HepG2 (cell line): Measurements from ENCODE around the gene NFKBIA. TPM values are rescaled to one million over a fixed set of nuclear protein-coding genes. Genes with fewer than 3 reads are reported as not detected.

Source experiments
- ATF5 ChIP-seq: sonication (generic); formaldehyde crosslinking; IDR thresholded peaks from 2 replicates; pipeline ENCODE4 v1.4.0; 2020; ENCODE audit warnings: mild to moderate bottlenecking, low read depth, missing genetic modification reagents
- CBX2 ChIP-seq, 2 experiments: fragments of 200-600 bp in 1 of 2; sonication (generic); formaldehyde crosslinking in 1 of 2; IDR thresholded peaks; 2 replicates each; pipeline versions ENCODE4 v1.7.0 to v1.8.1; 2018 to 2022; ENCODE audit warnings: low read depth in 2 of 2, low read length in 1 of 2, mild to moderate bottlenecking in 1 of 2, missing genetic modification reagents in 1 of 2
- CHD4 ChIP-seq: fragments of 200-600 bp; sonication (generic); IDR thresholded peaks from 2 replicates; pipeline ENCODE4 v1.7.0; 2017; ENCODE audit warnings: mild to moderate bottlenecking, low read length, borderline replicate concordance
- FUBP1 ChIP-seq: sonication (generic); formaldehyde crosslinking; IDR thresholded peaks from 2 replicates; pipeline ENCODE4 v1.5.1; 2020; ENCODE audit warnings: missing genetic modification reagents, mild to moderate bottlenecking, borderline replicate concordance
- MEIS1 ChIP-seq: sonication (generic); formaldehyde crosslinking; IDR thresholded peaks from 2 replicates; pipeline ENCODE4 v1.9.0; 2021; ENCODE audit warnings: mild to moderate bottlenecking, missing genetic modification reagents, moderate library complexity, borderline replicate concordance
- MZF1 ChIP-seq: sonication (generic); formaldehyde crosslinking; IDR thresholded peaks from 2 replicates; pipeline ENCODE4 v1.8.1; 2023; ENCODE audit warnings: mild to moderate bottlenecking, missing genetic modification reagents, borderline replicate concordance
- PHF20 ChIP-seq: sonication (generic); formaldehyde crosslinking; IDR thresholded peaks from 2 replicates; pipeline ENCODE4 v1.5.0; 2020; ENCODE audit warnings: mild to moderate bottlenecking, missing genetic modification reagents
- RAD21 ChIP-seq: fragments of 450-650 bp; formaldehyde crosslinking; IDR thresholded peaks from 2 replicates; pipeline ENCODE4 v1.5.0; 2020; ENCODE audit warnings: mild to moderate bottlenecking
- SIX1 ChIP-seq: sonication (generic); formaldehyde crosslinking; IDR thresholded peaks from 2 replicates; pipeline ENCODE4 v1.4.0; 2020; ENCODE audit warnings: missing genetic modification reagents, borderline replicate concordance
- SRY ChIP-seq: sonication (generic); formaldehyde crosslinking; IDR thresholded peaks from 2 replicates; pipeline ENCODE4 v1.8.0; 2022; ENCODE audit warnings: mild to moderate bottlenecking, missing genetic modification reagents
- ZNF407 ChIP-seq: sonication (generic); formaldehyde crosslinking; IDR thresholded peaks from one replicate; pipeline ENCODE4 v1.5.1; 2020; ENCODE audit warnings: mild to moderate bottlenecking, missing genetic modification reagents; ENCODE audit errors: not compliant biosample characterization
- ZSCAN12 ChIP-seq: sonication (generic); formaldehyde crosslinking; IDR thresholded peaks from 2 replicates; pipeline ENCODE4 v1.9.0; 2021; ENCODE audit warnings: mild to moderate bottlenecking, missing genetic modification reagents
- ZSCAN25 ChIP-seq: sonication (generic); formaldehyde crosslinking; IDR thresholded peaks from 2 replicates; pipeline ENCODE4 v1.8.0; 2022; ENCODE audit warnings: mild to moderate bottlenecking, missing genetic modification reagents
- ZSCAN9 ChIP-seq: IDR thresholded peaks from 2 replicates; pipeline ENCODE4 v1.6.1; 2016; ENCODE audit warnings: borderline replicate concordance
- polyA plus RNA-seq, 8 experiments: library from polyadenylated mRNA; depleted of rRNA in 3 of 8; stranded (reverse) in 7 of 8; unstranded in 1 of 8; fragments of >200 nt; fragmentation: Illumina TruSeq in 4 of 8; extraction: Trizol in 4 of 8; gene quantifications; 2 replicates each; pipeline versions ENCODE4 v1.2.1 to v1.2.3, GENCODE V29; 2011 to 2016; ENCODE audit warnings: low read depth in 4 of 8, missing spikeins in 1 of 8, mixed read lengths in 1 of 8; ENCODE audit not compliant: insufficient read depth in 1 of 8
- total RNA-seq, 5 experiments: library from RNA; depleted of rRNA; stranded (reverse); fragments of >200 nt; fragmentation: Illumina TruSeq; extraction: Trizol; gene quantifications; 2 replicates each; pipeline ENCODE4 v1.2.3, GENCODE V29; 2016; ENCODE audit warnings: low read depth in 1 of 5
- TF ChIP-seq, protein P1 (sequence below): sonication (generic); formaldehyde crosslinking; IDR thresholded peaks from 2 replicates; pipeline ENCODE4 v1.8.1; 2023; ENCODE audit warnings: mild to moderate bottlenecking, moderate library complexity, missing genetic modification reagents
- TF ChIP-seq, protein P2 (sequence below): sonication (generic); formaldehyde crosslinking; IDR thresholded peaks from 2 replicates; pipeline ENCODE4 v1.5.0; 2020; ENCODE audit warnings: missing genetic modification reagents, mild to moderate bottlenecking, borderline replicate concordance

NFKBIA gene
- total and polyA plus RNA-seq, 2 of the 13 experiments (the other 11 are each of a cell fraction or from before 2014, with no cell fraction given) = 197 to 319 TPM

DNA sequence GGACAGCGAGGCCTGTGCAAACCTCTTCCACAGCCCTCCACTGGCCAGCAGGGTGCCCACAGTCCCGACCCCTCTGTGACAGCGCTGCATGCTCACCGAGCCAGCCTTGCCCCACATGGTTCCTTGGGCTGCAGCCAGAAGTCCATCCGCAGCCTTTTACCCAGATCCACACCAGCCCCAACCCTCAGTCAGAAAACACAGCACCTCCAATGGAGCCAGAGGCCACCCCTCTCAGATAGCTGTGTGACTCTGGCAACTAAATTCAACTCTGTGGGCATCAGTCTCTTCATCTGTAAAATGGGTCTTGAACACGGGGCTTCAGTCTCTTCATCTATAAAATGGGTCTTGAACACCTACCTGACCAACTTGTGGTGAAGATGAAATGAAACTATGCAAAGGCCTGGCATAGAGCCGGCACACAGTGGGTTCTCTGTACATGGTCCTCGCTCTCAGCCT lies 38.0 kb downstream of the NFKBIA start (continued):
- no peak for TF ChIP-seq ZSCAN12 (CRISPR knock-in tag)
- no peak for TF ChIP-seq MZF1
- no peak for TF ChIP-seq RAD21 (CRISPR knock-in tag)
- TF ChIP-seq CBX2 (IDR thresholded peaks at IDR 0.05; ENCODE audit: low read depth, low read length) = no peak
- TF ChIP-seq CBX2 (CRISPR knock-in tag; IDR thresholded peaks at IDR 0.05; ENCODE audit: low read depth) = no peak
- peak; percentile 44 for TF ChIP-seq ZNF407 (CRISPR knock-in tag)
- TF ChIP-seq SIX1 (CRISPR knock-in tag) = no peak
- TF ChIP-seq SRY (CRISPR knock-in tag) = 0 out of 2 replicates have a peak, but pooled peaks have one; percentile 37
- no peak for TF ChIP-seq ZSCAN9
- 0 out of 2 replicates have a peak, but pooled peaks have one; percentile 22 for TF ChIP-seq PHF20
- peak; percentile 73; the same call in 1 of the 2 replicates for TF ChIP-seq CHD4
- 0 out of 2 replicates have a peak, but pooled peaks have one; percentile 1 for TF ChIP-seq MEIS1 (CRISPR knock-in tag)
- no peak for TF ChIP-seq ATF5 (CRISPR knock-in tag)
- TF ChIP-seq, protein P1, sequence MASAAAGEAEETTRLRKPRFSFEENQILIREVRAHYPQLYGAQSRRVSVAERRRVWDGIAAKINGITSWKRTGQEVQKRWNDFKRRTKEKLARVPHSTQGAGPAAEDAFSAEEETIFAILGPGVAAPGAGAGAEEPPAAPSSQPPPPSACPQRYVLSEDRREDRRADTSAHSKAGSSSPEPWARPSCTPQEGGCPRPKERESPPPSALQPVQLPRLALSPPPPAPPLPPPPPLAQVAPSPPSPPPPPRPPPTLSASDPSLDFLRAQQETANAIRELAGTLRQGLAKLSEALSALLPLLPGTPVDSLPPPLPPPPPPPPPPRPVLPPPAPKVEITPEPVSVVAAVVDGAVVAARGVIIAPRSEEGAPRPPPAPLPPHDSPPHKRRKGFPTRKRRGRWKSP (CRISPR knock-in tag) = no peak
- TF ChIP-seq, protein P2, sequence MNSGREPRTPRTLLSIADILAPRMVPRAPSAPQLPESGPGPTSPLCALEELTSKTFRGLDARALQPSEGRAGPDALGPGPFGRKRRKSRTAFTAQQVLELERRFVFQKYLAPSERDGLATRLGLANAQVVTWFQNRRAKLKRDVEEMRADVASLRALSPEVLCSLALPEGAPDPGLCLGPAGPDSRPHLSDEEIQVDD (CRISPR knock-in tag) = no peak
- no peak for TF ChIP-seq ZSCAN25 (CRISPR knock-in tag)
- no peak for TF ChIP-seq FUBP1 (CRISPR knock-in tag)
